ENCODE measurements around the gene FAM177B. TPM values are rescaled to one million over a fixed set of nuclear protein-coding genes. Genes with fewer than 3 reads are reported as not detected.

Gene FAM177B
- total RNA-seq, 2 donors from 2014 or later = 0.53 TPM; not detected in 1

GRCh38 chr1:222794656-222795474 is 57.9 kb downstream of the FAM177B start:
- no peak for DNase-seq (ENCODE audit: low spot score in 2 of 2)
- Mint-ChIP-seq H3K27ac (no peak overlapping the region), H3K36me3 (peaks cover 0 to under 1% of the 10 kb centered on the region in 2 donors), H3K9me3 (peaks cover 0 to under 1% of the 10 kb centered on the region in 2 donors)
- no peak for ATAC-seq

- H3K36me3 Mint-ChIP-seq = no peaks in the 10 kb centered on the region
- ATAC-seq (peak in 1 of 2 donors; percentile 53), DNase-seq (ENCODE audit: low spot score in 2 of 2) (no peak)
- H3K9me3 Mint-ChIP-seq = no peaks in the 10 kb centered on the region
- H3K27ac Mint-ChIP-seq = peak overlapping the region; percentile 34 to 53
Observed at GRCh38 chr1:222798116-222798515, 61.1 kb downstream of the FAM177B start.

- H3K27ac Mint-ChIP-seq = no peak overlapping the region
- ATAC-seq = no peak
- H3K36me3 Mint-ChIP-seq = no peaks in the 10 kb centered on the region
- no peaks in the 10 kb centered on the region for H3K9me3 Mint-ChIP-seq
- no peak for DNase-seq (ENCODE audit: low spot score in 2 of 2)
Observed at GRCh38 chr1:222798975-222799374, 62.0 kb downstream of the FAM177B start.

Other genes starting within 250 kb of the FAM177B start
- under 1 TPM in 1 of 2 donors, not detected in 1; 0.45 TPM for gene HHIPL2, start 189.1 kb upstream of the FAM177B start, total RNA-seq
- gene TAF1A, start 147.3 kb upstream of the FAM177B start, total RNA-seq = 10 to 100 TPM; 14.7 to 21.8 TPM
- 10 to 100 TPM; 40.7 to 55.1 TPM for gene MIA3, start 119.1 kb upstream of the FAM177B start, total RNA-seq
- gene AIDA, start 24.7 kb upstream of the FAM177B start, total RNA-seq = 10 to 100 TPM; 52.9 to 75.8 TPM
- 10 to 100 TPM; 36.7 to 38.2 TPM for gene BROX, start 24.6 kb upstream of the FAM177B start, total RNA-seq
- 1 to 10 TPM; 1.5 to 2.0 TPM for gene DISP1, start 77.8 kb downstream of the FAM177B start, total RNA-seq

All from activated naive CD4-positive, alpha-beta T cell treated with anti-CD3 and anti-CD28 coated beads, Interleukin-2, amount 50 U/mL, for 72 hours (primary cell).